K562 (cell line): ENCODE results near the gene SELENOI.

ENCODE experiments used
- MECOM ChIP-seq: fragments of 250-450 bp; sonication (Bioruptor Pico); IDR thresholded peaks from 2 replicates; pipeline ENCODE4 v1.8.0; 2022; ENCODE audit warnings: inconsistent platforms
- RERE ChIP-seq: sonication (generic); formaldehyde crosslinking; IDR thresholded peaks from 2 replicates; pipeline ENCODE4 v1.8.0; 2023; ENCODE audit warnings: missing genetic modification reagents, mild to moderate bottlenecking, borderline replicate concordance

GRCh38 chr2:26347286-26347865 lies 1.4 kb downstream of the SELENOI start:
- no peak for TF ChIP-seq RERE (CRISPR knock-in tag)
- no peak for TF ChIP-seq MECOM (CRISPR knock-in tag)
